ENCODE measurements around the gene PAQR6. TPM values are rescaled to one million over a fixed set of nuclear protein-coding genes. Genes with fewer than 3 reads are reported as not detected.

The PAQR6 gene
- total and polyA plus RNA-seq, 4 donors: 0.22 to 0.85 (median 0.49) TPM

DNA sequence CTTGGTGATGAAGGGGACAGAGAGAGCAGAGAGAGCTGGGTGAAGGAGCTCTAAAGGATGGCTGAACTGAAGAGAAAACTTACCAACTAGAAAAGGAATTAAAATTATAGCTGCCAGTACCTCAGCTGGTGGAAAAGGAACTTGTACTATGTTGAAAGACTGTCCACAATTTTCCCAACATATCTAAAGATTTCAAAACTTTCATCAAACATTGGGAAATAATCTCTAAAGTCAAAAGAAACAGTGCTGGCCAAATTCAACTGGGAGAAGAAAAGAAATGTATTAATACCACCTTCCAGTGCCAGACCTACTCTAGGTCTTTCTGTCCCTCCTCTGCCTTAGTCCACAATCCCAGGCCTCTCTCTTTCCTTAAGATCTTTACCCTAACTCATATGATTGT, 28.7 kb upstream of the PAQR6 start:
- TF ChIP-seq FOXA1 (IDR thresholded peaks at IDR 0.05): no peak
- peak; percentile 79 to 80 for TF ChIP-seq HNF4A (conservative IDR thresholded peaks at IDR 0.05)
- TF ChIP-seq EGR1 (IDR thresholded peaks at IDR 0.05; ENCODE audit: low read depth in 2 of 2): no peak
- TF ChIP-seq RAD21 (IDR thresholded peaks at IDR 0.05): peak in 1 of 2 donors; percentile 19
- no peak for TF ChIP-seq YY1 (IDR thresholded peaks at IDR 0.05)
- TF ChIP-seq, protein P1, sequence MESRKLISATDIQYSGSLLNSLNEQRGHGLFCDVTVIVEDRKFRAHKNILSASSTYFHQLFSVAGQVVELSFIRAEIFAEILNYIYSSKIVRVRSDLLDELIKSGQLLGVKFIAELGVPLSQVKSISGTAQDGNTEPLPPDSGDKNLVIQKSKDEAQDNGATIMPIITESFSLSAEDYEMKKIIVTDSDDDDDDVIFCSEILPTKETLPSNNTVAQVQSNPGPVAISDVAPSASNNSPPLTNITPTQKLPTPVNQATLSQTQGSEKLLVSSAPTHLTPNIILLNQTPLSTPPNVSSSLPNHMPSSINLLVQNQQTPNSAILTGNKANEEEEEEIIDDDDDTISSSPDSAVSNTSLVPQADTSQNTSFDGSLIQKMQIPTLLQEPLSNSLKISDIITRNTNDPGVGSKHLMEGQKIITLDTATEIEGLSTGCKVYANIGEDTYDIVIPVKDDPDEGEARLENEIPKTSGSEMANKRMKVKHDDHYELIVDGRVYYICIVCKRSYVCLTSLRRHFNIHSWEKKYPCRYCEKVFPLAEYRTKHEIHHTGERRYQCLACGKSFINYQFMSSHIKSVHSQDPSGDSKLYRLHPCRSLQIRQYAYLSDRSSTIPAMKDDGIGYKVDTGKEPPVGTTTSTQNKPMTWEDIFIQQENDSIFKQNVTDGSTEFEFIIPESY (IDR thresholded peaks at IDR 0.05): peak; percentile 52
- TF ChIP-seq JUND (IDR thresholded peaks at IDR 0.05): peak in 1 of 2 donors; percentile 41
- peak; percentile 4 to 50 for TF ChIP-seq RXRA (IDR thresholded peaks at IDR 0.05)
- TF ChIP-seq, protein P2, sequence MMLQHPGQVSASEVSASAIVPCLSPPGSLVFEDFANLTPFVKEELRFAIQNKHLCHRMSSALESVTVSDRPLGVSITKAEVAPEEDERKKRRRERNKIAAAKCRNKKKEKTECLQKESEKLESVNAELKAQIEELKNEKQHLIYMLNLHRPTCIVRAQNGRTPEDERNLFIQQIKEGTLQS (IDR thresholded peaks at IDR 0.05): no peak
- no peak for TF ChIP-seq TAF1 (conservative IDR thresholded peaks at IDR 0.05)
- Histone ChIP-seq H3K9ac (ENCODE audit: low read depth in 1 of 2, low read length in 2 of 2) (no peak overlapping the region), H3K27ac (ENCODE audit: low read depth in 1 of 2, low read length in 2 of 2) (peak overlapping the region; percentile 53 to 91), H3K9me3 (ENCODE audit: control insufficient read depth in 4 of 4, low read length in 3 of 4) (no peaks in the 10 kb centered on the region), H3K4me3 (ENCODE audit: low read depth in 1 of 3, low read length in 3 of 3) (no peak overlapping the region), H3K27me3 (ENCODE audit: control insufficient read depth in 4 of 4, insufficient read depth in 4 of 4, low read length in 3 of 4) (no peaks in the 10 kb centered on the region), H3K36me3 (ENCODE audit: control insufficient read depth in 4 of 4, insufficient read depth in 3 of 4, low read depth in 1 of 4, low read length in 3 of 4) (peaks cover 12 to 53% (median 40%) of the 10 kb centered on the region in 4 donors), H3K4me1 (ENCODE audit: control insufficient read depth in 4 of 4, insufficient read depth in 4 of 4, low read length in 3 of 4) (peaks cover 11 to 61% (median 51%) of the 10 kb centered on the region in 4 donors)
- DNase-seq (ENCODE audit: low spot score): no peak

DNA sequence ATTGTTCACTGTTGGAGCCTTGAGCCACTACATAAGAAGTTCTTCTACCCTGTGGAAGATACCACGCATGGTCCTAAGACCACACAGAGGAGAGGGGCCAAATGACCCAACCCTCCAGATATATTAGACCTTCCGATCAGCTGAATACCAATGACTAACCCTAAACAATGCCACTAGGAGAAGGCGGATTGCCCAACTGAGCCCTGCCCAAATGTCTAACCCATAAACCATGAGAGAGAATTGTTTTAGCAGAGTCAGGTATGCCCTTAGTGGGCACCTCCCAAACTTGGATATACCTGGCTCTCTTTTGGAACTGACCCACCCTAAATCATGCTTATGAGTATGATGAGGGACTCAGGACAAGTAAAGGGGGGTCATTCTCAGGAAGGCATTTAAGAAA, 22.5 kb upstream of the PAQR6 start:
- Histone ChIP-seq H3K4me1 (ENCODE audit: control insufficient read depth in 4 of 4, insufficient read depth in 4 of 4, low read length in 3 of 4) (peaks cover 0 to 14% (median 13%) of the 10 kb centered on the region in 4 donors), H3K9me3 (ENCODE audit: control insufficient read depth in 4 of 4, low read length in 3 of 4) (no peaks in the 10 kb centered on the region), H3K9ac (ENCODE audit: low read depth in 1 of 2, low read length in 2 of 2) (no peak overlapping the region), H3K4me3 (ENCODE audit: low read depth in 1 of 3, low read length in 3 of 3) (no peak overlapping the region), H3K27ac (ENCODE audit: low read depth in 1 of 2, low read length in 2 of 2) (no peak overlapping the region), H3K36me3 (ENCODE audit: control insufficient read depth in 4 of 4, insufficient read depth in 3 of 4, low read depth in 1 of 4, low read length in 3 of 4) (peaks cover 16 to 82% (median 64%) of the 10 kb centered on the region in 4 donors), H3K27me3 (ENCODE audit: control insufficient read depth in 4 of 4, insufficient read depth in 4 of 4, low read length in 3 of 4) (no peaks in the 10 kb centered on the region)
- WGBS: 97% methylated on average over 3 of the region's 3 CpGs
- no peak for TF ChIP-seq RAD21 (IDR thresholded peaks at IDR 0.05)
- TF ChIP-seq RXRA (IDR thresholded peaks at IDR 0.05): no peak
- no peak for TF ChIP-seq HNF4A (conservative IDR thresholded peaks at IDR 0.05)
- TF ChIP-seq HNF4G (IDR thresholded peaks at IDR 0.05): no peak
- TF ChIP-seq, protein P3, sequence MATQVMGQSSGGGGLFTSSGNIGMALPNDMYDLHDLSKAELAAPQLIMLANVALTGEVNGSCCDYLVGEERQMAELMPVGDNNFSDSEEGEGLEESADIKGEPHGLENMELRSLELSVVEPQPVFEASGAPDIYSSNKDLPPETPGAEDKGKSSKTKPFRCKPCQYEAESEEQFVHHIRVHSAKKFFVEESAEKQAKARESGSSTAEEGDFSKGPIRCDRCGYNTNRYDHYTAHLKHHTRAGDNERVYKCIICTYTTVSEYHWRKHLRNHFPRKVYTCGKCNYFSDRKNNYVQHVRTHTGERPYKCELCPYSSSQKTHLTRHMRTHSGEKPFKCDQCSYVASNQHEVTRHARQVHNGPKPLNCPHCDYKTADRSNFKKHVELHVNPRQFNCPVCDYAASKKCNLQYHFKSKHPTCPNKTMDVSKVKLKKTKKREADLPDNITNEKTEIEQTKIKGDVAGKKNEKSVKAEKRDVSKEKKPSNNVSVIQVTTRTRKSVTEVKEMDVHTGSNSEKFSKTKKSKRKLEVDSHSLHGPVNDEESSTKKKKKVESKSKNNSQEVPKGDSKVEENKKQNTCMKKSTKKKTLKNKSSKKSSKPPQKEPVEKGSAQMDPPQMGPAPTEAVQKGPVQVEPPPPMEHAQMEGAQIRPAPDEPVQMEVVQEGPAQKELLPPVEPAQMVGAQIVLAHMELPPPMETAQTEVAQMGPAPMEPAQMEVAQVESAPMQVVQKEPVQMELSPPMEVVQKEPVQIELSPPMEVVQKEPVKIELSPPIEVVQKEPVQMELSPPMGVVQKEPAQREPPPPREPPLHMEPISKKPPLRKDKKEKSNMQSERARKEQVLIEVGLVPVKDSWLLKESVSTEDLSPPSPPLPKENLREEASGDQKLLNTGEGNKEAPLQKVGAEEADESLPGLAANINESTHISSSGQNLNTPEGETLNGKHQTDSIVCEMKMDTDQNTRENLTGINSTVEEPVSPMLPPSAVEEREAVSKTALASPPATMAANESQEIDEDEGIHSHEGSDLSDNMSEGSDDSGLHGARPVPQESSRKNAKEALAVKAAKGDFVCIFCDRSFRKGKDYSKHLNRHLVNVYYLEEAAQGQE (IDR thresholded peaks at IDR 0.05): no peak
- TF ChIP-seq SP1 (IDR thresholded peaks at IDR 0.05): no peak
- TF ChIP-seq, protein P2 (IDR thresholded peaks at IDR 0.05): no peak
- no peak for TF ChIP-seq FOXA2 (IDR thresholded peaks at IDR 0.05)
- no peak for TF ChIP-seq TAF1 (conservative IDR thresholded peaks at IDR 0.05)
- TF ChIP-seq YY1 (IDR thresholded peaks at IDR 0.05): no peak
- TF ChIP-seq EGR1 (IDR thresholded peaks at IDR 0.05; ENCODE audit: low read depth in 2 of 2): no peak
- TF ChIP-seq, protein P4, sequence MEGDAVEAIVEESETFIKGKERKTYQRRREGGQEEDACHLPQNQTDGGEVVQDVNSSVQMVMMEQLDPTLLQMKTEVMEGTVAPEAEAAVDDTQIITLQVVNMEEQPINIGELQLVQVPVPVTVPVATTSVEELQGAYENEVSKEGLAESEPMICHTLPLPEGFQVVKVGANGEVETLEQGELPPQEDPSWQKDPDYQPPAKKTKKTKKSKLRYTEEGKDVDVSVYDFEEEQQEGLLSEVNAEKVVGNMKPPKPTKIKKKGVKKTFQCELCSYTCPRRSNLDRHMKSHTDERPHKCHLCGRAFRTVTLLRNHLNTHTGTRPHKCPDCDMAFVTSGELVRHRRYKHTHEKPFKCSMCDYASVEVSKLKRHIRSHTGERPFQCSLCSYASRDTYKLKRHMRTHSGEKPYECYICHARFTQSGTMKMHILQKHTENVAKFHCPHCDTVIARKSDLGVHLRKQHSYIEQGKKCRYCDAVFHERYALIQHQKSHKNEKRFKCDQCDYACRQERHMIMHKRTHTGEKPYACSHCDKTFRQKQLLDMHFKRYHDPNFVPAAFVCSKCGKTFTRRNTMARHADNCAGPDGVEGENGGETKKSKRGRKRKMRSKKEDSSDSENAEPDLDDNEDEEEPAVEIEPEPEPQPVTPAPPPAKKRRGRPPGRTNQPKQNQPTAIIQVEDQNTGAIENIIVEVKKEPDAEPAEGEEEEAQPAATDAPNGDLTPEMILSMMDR (IDR thresholded peaks at IDR 0.05; ENCODE audit: low read depth, low read length, missing input control): no peak
- TF ChIP-seq GABPA (IDR thresholded peaks at IDR 0.05 in 1 of 2, conservative IDR thresholded peaks at IDR 0.05 in 1 of 2): no peak
- TF ChIP-seq JUND (IDR thresholded peaks at IDR 0.05): no peak
- TF ChIP-seq FOXA1 (IDR thresholded peaks at IDR 0.05): no peak
- no peak for TF ChIP-seq NR2F2 (IDR thresholded peaks at IDR 0.05)
- TF ChIP-seq, protein P5, sequence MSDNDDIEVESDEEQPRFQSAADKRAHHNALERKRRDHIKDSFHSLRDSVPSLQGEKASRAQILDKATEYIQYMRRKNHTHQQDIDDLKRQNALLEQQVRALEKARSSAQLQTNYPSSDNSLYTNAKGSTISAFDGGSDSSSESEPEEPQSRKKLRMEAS (IDR thresholded peaks at IDR 0.05): no peak
- TF ChIP-seq, protein P1 (IDR thresholded peaks at IDR 0.05): no peak
- no peak for DNase-seq (ENCODE audit: low spot score)

Measured in liver (tissue), 9 donors.